HL-60/S4 treated with phorbol 12-myristate 13-acetate at 8.2 ng/mL for 4 days and 3 days (cell line): ENCODE data around the gene CEP135.
"Not testable (repeated sequence)": the region's sequence is repeated elsewhere in the genome, so short reads cannot be mapped to it uniquely, and the experiment has no call there.

Experiments
- in situ Hi-C: fragments of 300-500 bp; cut with MboI; formaldehyde crosslinking; loops from 2 replicates; pipeline ENCODE4 v1.15.0; 2022; ENCODE audit warnings: low sequenced_read_pairs

The CEP135 gene

GRCh38 chr4:55941881-55942396 is 6.8 kb upstream of the CEP135 start:
- in situ Hi-C loops, result no loop called here

- in situ Hi-C loops, result no loop called here
These were observed 1.4 kb upstream of the CEP135 start for GRCh38 chr4:55947254-55947882.

GRCh38 chr4:55947912-55948725 is 626 bp upstream of the CEP135 start:
- in situ Hi-C loops, result no loop called here

- in situ Hi-C loops, result no loop called here
These were observed 697 bp downstream of the CEP135 start for GRCh38 chr4:55949482-55949802.

- in situ Hi-C loops, result no loop called here
These were observed 2.6 kb downstream of the CEP135 start for GRCh38 chr4:55951191-55951922.

- in situ Hi-C loops, result no loop called here
These were observed 7.0 kb downstream of the CEP135 start for GRCh38 chr4:55955710-55956109.

GRCh38 chr4:55959655-55960054 is 10.9 kb downstream of the CEP135 start:
- in situ Hi-C loops, result no loop called here

- in situ Hi-C loops, result no loop called here
These were observed 15.3 kb downstream of the CEP135 start for GRCh38 chr4:55964046-55964445.

- in situ Hi-C loops, result no loop called here
These were observed 16.8 kb downstream of the CEP135 start for GRCh38 chr4:55965585-55965984.

GRCh38 chr4:55966324-55966723 is 17.6 kb downstream of the CEP135 start:
- in situ Hi-C loops, result not testable (repeated sequence)

- in situ Hi-C loops, result no loop called here
These were observed 18.6 kb downstream of the CEP135 start for GRCh38 chr4:55967376-55967775.

GRCh38 chr4:55973650-55974049 is 24.9 kb downstream of the CEP135 start:
- in situ Hi-C loops, result no loop called here

- in situ Hi-C loops, result no loop called here
These were observed 29.1 kb downstream of the CEP135 start for GRCh38 chr4:55977811-55978210.

GRCh38 chr4:55979562-55979961 is 30.8 kb downstream of the CEP135 start:
- in situ Hi-C loops, result no loop called here

- in situ Hi-C loops, result no loop called here
These were observed 32.0 kb downstream of the CEP135 start for GRCh38 chr4:55980725-55981124.

GRCh38 chr4:55982976-55983375 is 34.2 kb downstream of the CEP135 start:
- in situ Hi-C loops, result no loop called here

GRCh38 chr4:55989766-55990165 is 41.0 kb downstream of the CEP135 start:
- in situ Hi-C loops, result no loop called here

- in situ Hi-C loops, result no loop called here
These were observed 45.4 kb downstream of the CEP135 start for GRCh38 chr4:55993994-55994663.

- in situ Hi-C loops, result no loop called here
These were observed 47.9 kb downstream of the CEP135 start for GRCh38 chr4:55996646-55997045.

- in situ Hi-C loops, result no loop called here
These were observed 54.9 kb downstream of the CEP135 start for GRCh38 chr4:56003606-56004005.

GRCh38 chr4:56004235-56004634 is 55.5 kb downstream of the CEP135 start:
- in situ Hi-C loops, result no loop called here
